HG03025 (cell line): ENCODE measurements around the gene AMOT.

Experiments
- ATAC-seq: cut with Tn5 transposase; IDR thresholded peaks from one replicate; pipeline ENCODE4 v1.9.1; 2021; ENCODE audit warnings: mild to moderate bottlenecking, moderate library complexity; ENCODE audit not compliant: unreplicated experiment, low FRiP score

AMOT gene

DNA sequence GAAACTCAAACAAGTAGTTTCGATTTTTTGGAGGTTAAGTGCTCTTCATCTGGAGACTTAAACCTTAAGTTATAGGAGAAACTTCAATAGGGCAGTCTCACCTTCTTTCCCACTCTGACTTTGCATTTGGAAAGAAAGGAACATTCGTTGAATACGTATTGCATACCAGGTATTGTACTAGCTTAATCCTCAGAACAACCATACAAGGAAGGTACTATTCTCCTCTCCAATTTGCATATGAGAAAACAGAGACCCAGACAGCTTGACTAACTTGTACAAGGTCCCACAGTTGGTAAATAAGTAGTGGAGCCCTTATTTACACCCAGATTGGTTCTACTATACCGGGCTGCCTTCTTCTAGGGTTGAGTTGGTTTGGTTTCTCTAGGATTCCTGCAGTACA is 32.6 kb downstream of the AMOT start:
- ATAC-seq, result no peak

DNA sequence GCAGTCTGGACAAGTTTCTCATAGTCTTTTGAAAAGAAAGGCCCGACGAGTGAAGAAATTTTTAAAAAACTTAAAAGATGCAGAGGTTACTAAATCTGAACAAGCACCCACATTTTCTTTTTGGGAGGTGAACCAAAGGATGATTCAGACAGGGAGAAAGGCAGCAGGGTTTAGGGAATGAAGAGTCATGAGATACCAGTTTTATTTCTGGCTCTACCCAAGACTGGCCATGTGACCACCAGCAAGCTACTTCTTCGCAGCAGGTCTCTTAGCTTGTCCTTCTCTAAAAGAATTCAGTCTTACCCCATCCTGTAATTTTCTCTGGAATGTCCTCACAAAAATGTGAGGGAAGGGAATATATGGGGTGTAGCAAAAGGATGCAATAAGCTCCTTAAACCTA is 37.6 kb downstream of the AMOT start:
- no peak for ATAC-seq

GRCh38 chrX:112802541-112802940 is 38.1 kb downstream of the AMOT start:
- ATAC-seq, result no peak

DNA sequence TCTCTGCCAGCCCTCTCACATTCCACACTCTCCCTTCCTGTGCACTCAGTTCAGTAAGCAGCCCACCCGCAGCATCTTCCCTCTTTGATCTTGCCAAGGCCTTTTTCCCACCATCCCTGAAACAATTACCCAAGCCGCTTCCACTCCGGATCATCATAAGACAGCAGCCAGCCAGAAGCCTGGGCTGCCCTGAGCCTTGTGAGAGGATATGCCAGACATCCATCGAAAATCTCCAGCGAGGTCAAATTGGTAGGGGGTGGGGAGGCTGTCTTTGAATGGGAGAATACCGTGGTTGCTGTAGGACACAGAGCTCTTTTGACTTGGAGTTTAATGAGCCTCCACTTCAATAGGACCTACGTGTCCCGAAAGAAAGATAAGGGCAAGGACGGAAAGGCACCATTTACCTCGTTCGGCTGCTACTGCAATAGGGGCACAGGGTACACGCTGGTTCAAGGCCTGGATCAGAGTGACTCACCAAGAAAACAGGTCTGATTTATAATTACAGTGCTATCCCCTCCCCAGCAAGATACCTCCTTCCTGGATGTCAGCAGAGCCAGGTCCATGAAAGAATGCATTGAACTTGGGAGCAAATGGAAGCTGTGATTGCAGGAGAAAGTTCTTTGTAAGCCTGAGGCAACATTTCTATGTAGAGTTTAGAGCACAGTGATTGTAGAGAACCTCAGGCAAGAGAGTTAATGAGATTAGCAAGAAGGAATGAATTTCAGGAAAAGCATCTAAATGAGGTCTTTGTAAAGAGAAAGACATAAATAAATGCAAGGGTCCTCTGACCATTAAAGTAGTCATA is 39.5 kb downstream of the AMOT start:
- no peak for ATAC-seq

GRCh38 chrX:112799425-112799824 is 41.2 kb downstream of the AMOT start:
- ATAC-seq, result no peak

DNA sequence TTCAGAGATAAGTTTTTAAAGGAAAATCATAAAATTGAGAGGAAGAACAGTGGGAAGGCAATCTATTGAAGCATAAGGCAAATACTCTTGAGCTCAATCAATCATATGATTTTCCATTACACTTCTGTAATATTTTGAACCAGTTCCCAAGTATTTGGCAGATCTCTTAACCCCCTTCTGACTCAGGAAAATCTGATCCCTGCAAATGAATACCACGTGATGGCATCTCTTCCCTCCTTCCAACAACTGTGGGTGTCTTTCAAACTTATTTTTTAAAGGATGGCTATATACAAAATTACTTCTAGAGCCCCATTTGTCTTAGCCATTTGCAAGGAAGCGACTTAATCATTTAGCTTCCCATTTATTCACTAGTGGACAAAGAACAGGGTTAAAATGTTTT is 41.9 kb downstream of the AMOT start:
- ATAC-seq, result no peak

DNA sequence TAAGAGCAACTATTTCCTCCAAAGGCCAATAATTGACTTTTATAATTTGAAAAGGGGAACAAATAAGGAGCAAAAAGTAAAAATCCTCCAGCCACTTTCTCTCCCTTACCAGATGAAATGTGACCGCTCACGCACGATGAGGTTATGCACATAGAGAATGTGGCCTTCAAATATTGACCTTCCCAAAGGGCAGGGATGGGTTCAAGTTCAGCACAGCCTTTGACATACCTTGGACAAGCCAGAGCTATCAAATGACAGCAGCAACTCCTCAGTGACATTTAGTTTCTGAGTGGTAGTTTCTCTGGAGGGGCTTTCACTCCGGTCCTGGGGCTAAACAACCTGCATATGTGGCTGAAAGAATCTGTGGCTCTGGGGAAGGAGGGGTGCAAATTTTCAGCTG is 50.7 kb downstream of the AMOT start:
- no peak for ATAC-seq

GRCh38 chrX:112786076-112786475 is 54.6 kb downstream of the AMOT start:
- ATAC-seq, result no peak

- ATAC-seq, result no peak
Measured at GRCh38 chrX:112785344-112785743, 55.3 kb downstream of the AMOT start.

- ATAC-seq, result no peak
Measured at GRCh38 chrX:112784692-112785091, 55.9 kb downstream of the AMOT start.

- ATAC-seq, result no peak
Measured at GRCh38 chrX:112779139-112779538, 61.5 kb downstream of the AMOT start.

GRCh38 chrX:112774651-112775293 is 65.9 kb downstream of the AMOT start:
- ATAC-seq, result no peak

DNA sequence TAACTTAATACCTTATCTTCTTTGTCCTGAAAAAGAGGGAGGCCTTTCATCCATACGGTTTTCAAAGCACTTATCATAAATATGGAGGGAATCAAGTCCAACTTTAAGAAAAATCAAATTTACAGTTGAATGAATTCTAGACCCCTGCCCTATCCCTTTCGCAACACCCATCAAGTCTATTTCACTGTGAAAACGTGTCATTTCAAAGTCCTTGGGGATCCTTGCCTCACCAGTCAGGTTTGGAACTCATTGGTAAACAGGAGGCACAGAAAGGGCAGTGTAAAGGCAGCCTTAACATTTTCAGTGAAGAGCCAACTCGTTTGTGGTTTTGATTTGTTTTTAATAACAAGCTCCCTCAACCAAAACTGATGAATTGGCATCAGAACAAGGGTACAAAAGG is 66.5 kb downstream of the AMOT start:
- no peak for ATAC-seq

- ATAC-seq, result no peak
Measured at GRCh38 chrX:112769034-112769433, 71.6 kb downstream of the AMOT start.

GRCh38 chrX:112768563-112768962 is 72.1 kb downstream of the AMOT start:
- no peak for ATAC-seq

DNA sequence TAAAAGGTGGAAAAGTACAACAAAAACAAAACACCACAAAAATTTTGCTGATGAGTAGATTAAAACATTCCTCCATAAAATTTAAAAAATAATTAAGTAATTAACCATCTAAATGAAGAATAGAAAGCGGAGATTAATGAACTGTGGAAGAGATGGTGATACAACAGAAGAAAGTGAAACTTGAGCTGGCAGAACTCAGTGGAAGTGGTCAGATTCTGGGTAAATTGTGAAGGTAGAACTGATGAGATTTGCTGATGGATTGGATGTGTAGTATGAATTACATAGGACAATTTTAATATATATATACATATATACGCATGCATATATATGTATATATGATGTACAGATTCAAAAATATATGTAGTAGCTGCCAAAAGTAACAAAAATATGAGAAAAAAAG is 73.9 kb downstream of the AMOT start:
- no peak for ATAC-seq

- peak; percentile 94 for ATAC-seq
Measured at GRCh38 chrX:112761242-112762207, 79.1 kb downstream of the AMOT start.

DNA sequence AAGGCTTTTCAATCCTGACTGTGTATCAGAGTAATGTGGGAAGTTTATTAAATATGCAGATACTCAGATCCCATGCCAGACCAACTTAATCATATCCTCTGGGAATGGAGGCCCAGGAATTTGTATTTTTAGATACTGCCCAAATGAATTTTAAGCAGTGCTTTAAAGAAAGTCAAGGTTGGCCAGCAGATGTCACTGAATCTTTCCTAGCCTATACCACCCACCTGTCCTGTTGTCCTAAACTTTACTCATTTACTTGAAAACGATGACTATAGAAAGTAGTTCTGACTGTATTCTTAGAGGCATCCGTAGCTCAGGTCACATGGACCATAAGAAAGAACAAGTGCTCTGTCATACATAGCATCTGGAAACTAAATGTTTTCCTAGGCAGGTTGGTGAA is 79.9 kb downstream of the AMOT start:
- no peak for ATAC-seq

GRCh38 chrX:112759966-112760365 is 80.7 kb downstream of the AMOT start:
- no peak for ATAC-seq

DNA sequence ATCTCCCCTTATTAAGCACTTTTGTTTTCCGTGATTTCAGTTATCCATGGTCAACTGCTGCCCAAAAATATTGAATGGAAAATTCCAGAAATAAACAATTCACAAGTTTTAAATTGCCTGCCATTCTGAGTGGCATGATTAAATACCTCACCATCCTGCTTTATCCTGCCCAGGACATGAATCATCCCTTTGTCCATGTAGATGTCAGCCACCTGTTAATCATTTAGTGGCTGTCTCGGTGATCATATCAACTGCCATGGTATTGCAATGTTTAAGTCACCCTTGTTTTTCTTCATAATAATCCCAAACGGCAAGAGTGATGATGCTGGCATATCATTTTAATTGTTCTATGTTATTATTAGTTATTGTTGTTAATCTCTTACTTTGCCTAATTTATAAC is 81.1 kb downstream of the AMOT start:
- no peak for ATAC-seq

DNA sequence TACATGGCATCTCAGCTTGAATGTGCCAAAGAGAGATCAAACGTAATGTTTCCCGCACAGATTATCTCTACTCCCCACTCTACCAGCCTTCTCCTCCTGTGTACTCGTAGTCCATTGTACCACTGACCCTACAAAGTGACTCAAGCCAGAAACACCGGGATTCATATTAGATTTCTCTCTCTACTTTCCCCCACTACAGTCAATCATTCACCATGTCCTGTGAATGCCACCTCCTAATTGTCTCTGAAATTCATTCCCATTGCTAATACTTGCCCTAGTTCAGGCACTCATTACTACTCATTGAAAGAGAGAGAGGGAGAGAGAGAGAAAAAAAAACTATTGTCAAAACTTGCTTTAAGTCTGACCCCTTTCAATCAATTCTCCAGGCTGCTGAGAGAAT is 82.7 kb downstream of the AMOT start:
- no peak for ATAC-seq
